Endothelial cell of umbilical vein (primary cell): ENCODE measurements around the gene GFOD1. TPM values are rescaled to one million over a fixed set of nuclear protein-coding genes. Genes with fewer than 3 reads are reported as not detected.

Source experiments
- BruUV-seq: library from RNA; stranded (reverse); fragments of 400-500 nt; replicated peaks from 2 replicates; lab custom pipeline; 2021; lab: Mats Ljungman, UMichigan
- CTCF ChIA-PET: fragments of 300-600, 350-600 bp; sonication (Branson Sonifier 250); formaldehyde crosslinking; loops from one replicate; lab custom pipeline; 2021; ENCODE audit warnings: antibody characterized with exemption, inconsistent platforms; lab: Charles Lee
- POLR2A ChIA-PET: fragments of 300-600, 350-600 bp; sonication (Branson Sonifier 250); formaldehyde crosslinking; loops from one replicate; lab custom pipeline; 2021; ENCODE audit warnings: antibody characterized with exemption, inconsistent platforms; lab: Charles Lee
- DNase-seq: peaks from one replicate; pipeline ENCODE4 v3.0.0-alpha.2; 2011; ENCODE audit warnings: low read depth, low spot score
- FAIRE-seq: peaks from 2 replicates; lab custom pipeline; 2011; peaks lifted over from hg19 to GRCh38; lab: Jason Lieb, UNC
- H2AFZ ChIP-seq: 2 replicates; pipeline ENCODE4 v1.6.0; 2012; ENCODE audit warnings: low read depth, low read length, control low read depth, inconsistent platforms
- H3K27ac ChIP-seq: 2 replicates; pipeline ENCODE4 v1.5.1; 2011; ENCODE audit warnings: low read depth, mild to moderate bottlenecking, control low read depth, low read length, moderate library complexity; ENCODE audit not compliant: insufficient read depth
- H3K27me3 ChIP-seq, 2 experiments: 2 replicates each; pipeline versions ENCODE4 v1.6.0 to v1.6.1; 2011; ENCODE audit warnings: low read length in 2 of 2, mixed read lengths in 1 of 2; ENCODE audit not compliant: control insufficient read depth in 2 of 2, insufficient read depth in 2 of 2
- H3K36me3 ChIP-seq, 2 experiments: 2 replicates in 1 of 2; 3 replicates in 1 of 2; pipeline ENCODE4 v1.5.1; 2011; ENCODE audit warnings: low read length in 2 of 2, mild to moderate bottlenecking in 1 of 2, moderate library complexity in 1 of 2; ENCODE audit not compliant: control insufficient read depth in 2 of 2, insufficient read depth in 2 of 2; ENCODE audit errors: extremely low read depth in 1 of 2
- H3K4me1 ChIP-seq: 3 replicates; pipeline ENCODE4 v1.5.1; 2011; ENCODE audit warnings: mild to moderate bottlenecking, low read length; ENCODE audit not compliant: control insufficient read depth, insufficient read depth; ENCODE audit errors: extremely low read depth
- H3K4me2 ChIP-seq: 2 replicates; pipeline ENCODE4 v1.6.1; 2011; ENCODE audit warnings: low read length, control low read depth, mixed read lengths; ENCODE audit not compliant: insufficient read depth
- H3K4me3 ChIP-seq, 3 experiments: fragments of 200-600 bp in 1 of 3; sonication (generic), shearing (Covaris generic) in 1 of 3; replicated peaks in 1 of 3; 2 replicates each; pipeline ENCODE4 v1.5.1; 2011 to 2016; ENCODE audit warnings: control low read depth in 3 of 3, low read length in 3 of 3, mild to moderate bottlenecking in 2 of 3, inconsistent platforms in 1 of 3, low read depth in 1 of 3, moderate library complexity in 1 of 3; ENCODE audit not compliant: insufficient read depth in 1 of 3
- H3K79me2 ChIP-seq: 2 replicates; pipeline ENCODE4 v1.6.0; 2012; ENCODE audit warnings: low read length, inconsistent platforms; ENCODE audit not compliant: control insufficient read depth, insufficient read depth
- H3K9ac ChIP-seq: replicated peaks from 2 replicates; pipeline ENCODE3; 2011; ENCODE audit warnings: low read length, control low read depth; ENCODE audit not compliant: insufficient read depth; ENCODE audit errors: extremely low read depth
- H3K9me1 ChIP-seq: replicated peaks from 3 replicates; pipeline ENCODE4 v1.6.0; 2011; ENCODE audit warnings: mild to moderate bottlenecking, low read length; ENCODE audit not compliant: control insufficient read depth, insufficient read depth; ENCODE audit errors: extremely low read depth
- H3K9me3 ChIP-seq: replicated peaks from 2 replicates; pipeline ENCODE4 v1.5.1; 2012; ENCODE audit warnings: low read length, inconsistent platforms; ENCODE audit not compliant: control insufficient read depth, insufficient read depth
- H4K20me1 ChIP-seq: replicated peaks from 2 replicates; pipeline ENCODE3; 2011; ENCODE audit warnings: mild to moderate bottlenecking, low read length; ENCODE audit not compliant: control insufficient read depth, insufficient read depth; ENCODE audit errors: extremely low read depth
- EZH2 ChIP-seq: IDR thresholded peaks from 2 replicates; pipeline ENCODE4 v1.6.1; 2012; ENCODE audit warnings: borderline replicate concordance, low read depth, mild to moderate bottlenecking, moderate library complexity, low read length, inconsistent platforms; ENCODE audit not compliant: severe bottlenecking
- FOS ChIP-seq: IDR thresholded peaks from 2 replicates; pipeline ENCODE4 v1.6.1; 2011; ENCODE audit warnings: mild to moderate bottlenecking, low read length, moderate library complexity, borderline replicate concordance; ENCODE audit not compliant: insufficient read depth
- GATA2 ChIP-seq: IDR thresholded peaks from 2 replicates; pipeline ENCODE4 v1.7.0; 2011; ENCODE audit warnings: low read depth, mild to moderate bottlenecking, moderate library complexity, mixed read lengths, low read length; ENCODE audit not compliant: insufficient read length, insufficient read depth
- JUN ChIP-seq: IDR thresholded peaks from 2 replicates; pipeline ENCODE4 v1.6.1; 2011; ENCODE audit warnings: borderline replicate concordance, low read depth; ENCODE audit not compliant: insufficient read length, insufficient read depth
- MYC ChIP-seq: IDR thresholded peaks from one replicate; pipeline ENCODE4 v1.6.1; 2011; ENCODE audit warnings: mild to moderate bottlenecking, low read depth, low read length
- POLR2A ChIP-seq: IDR thresholded peaks from 2 replicates; pipeline ENCODE4 v1.6.1; 2012; ENCODE audit warnings: low read depth, mild to moderate bottlenecking, control low read depth, low read length
- POLR2AphosphoS5 ChIP-seq: IDR thresholded peaks from 2 replicates; pipeline ENCODE4 v1.6.1; 2012; ENCODE audit warnings: low read depth, mild to moderate bottlenecking, control low read depth, low read length, moderate library complexity; ENCODE audit not compliant: insufficient read depth
- dilution Hi-C: fragments of 300-500 bp; cut with MboI; formaldehyde crosslinking; loops from one replicate; pipeline ENCODE4 v1.15.0; 2019; ENCODE audit warnings: low sequenced_read_pairs; ENCODE audit not compliant: extremely low pct_ligation_motif_present
- intact Hi-C: fragments of 100-400 bp; cut with micrococcal nuclease; formaldehyde crosslinking; loops from one replicate; pipeline ENCODE4 v1.10.0; 2022
- polyA plus RNA-seq, 4 experiments: library from polyadenylated mRNA; depleted of rRNA in 3 of 4; stranded (reverse) in 3 of 4; unstranded in 1 of 4; fragments of >200 nt; gene quantifications; 2 replicates each; pipeline versions ENCODE4 v1.2.1 to v1.2.3, GENCODE V29; 2011 to 2012; ENCODE audit warnings: missing spikeins in 1 of 4
- total RNA-seq: library from RNA; stranded (reverse); gene quantifications from 2 replicates; pipeline ENCODE4 v1.2.3, GENCODE V29; 2021
- TF ChIP-seq, protein P1 (sequence below): IDR thresholded peaks from 2 replicates; pipeline ENCODE4 v1.6.1; 2011; ENCODE audit not compliant: insufficient read depth, insufficient read length
- TF ChIP-seq, protein P2 (sequence below), 2 donors: IDR thresholded peaks; 1 replicate in 1 of 2; 2 replicates in 1 of 2; pipeline ENCODE4 v1.5.1; 2011; ENCODE audit warnings: low read length in 2 of 2, mild to moderate bottlenecking in 2 of 2, moderate library complexity in 2 of 2, control low read depth in 1 of 2, inconsistent platforms in 1 of 2, low read depth in 1 of 2; ENCODE audit not compliant: insufficient read depth in 1 of 2; ENCODE audit errors: extremely low read depth in 1 of 2

Gene GFOD1
- total and polyA plus RNA-seq, 2 donors (not counting 3 experiments of a cell fraction or from before 2014, with no cell fraction given): 12.1 to 24.1 TPM

DNA sequence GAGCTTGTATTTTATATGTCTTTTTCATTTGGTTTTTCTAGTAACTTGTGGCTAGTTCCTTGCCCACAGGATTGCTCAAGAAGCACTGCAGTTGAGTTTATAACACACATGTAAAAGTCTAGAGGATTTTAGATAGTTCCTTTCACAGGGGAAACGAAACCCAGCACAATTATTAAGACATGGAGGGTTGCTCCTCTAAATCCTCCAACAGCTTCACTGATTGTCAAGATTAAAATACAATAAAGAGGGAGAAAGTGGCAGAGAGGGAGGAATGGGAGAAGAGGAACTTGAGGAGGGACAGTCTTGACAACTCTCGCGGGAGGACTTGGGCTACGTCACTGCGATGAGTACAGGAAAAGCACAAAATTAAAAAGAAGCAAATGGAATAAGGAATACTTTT is 149.4 kb downstream of the GFOD1 start:
- CTCF ChIA-PET: interaction anchor here (0.9 to 3.4 kb wide), 11 partner anchors 10 to 237 kb away, joined by 3 to 30 read pairs (median 4); partner anchors contain the start of genes SIRT5 and TBC1D7
- no peak overlapping the region for H3K4me3 ChIP-seq
- H3K9me3 ChIP-seq: no peaks in the 10 kb centered on the region
- intact Hi-C loops (loop anchor here (5.0 kb wide), 1 partner anchor 729 kb away; no protein-coding TSS in a partner anchor), dilution Hi-C loops (loop anchor here (25.0 kb wide), 1 partner anchor 224 kb away; the partner anchor contains the start of gene SIRT5)
- no peak overlapping the region for H3K9ac ChIP-seq
- no peaks in the 10 kb centered on the region for H4K20me1 ChIP-seq
- H3K4me1 ChIP-seq: peaks cover 13% of the 10 kb centered on the region
- no TSS peak for BruUV-seq
- DNase-seq: no peak
- no peak overlapping the region for H3K4me2 ChIP-seq
- no peak overlapping the region for H2AFZ ChIP-seq
- H3K9me1 ChIP-seq: no peaks in the 10 kb centered on the region
- H3K79me2 ChIP-seq: no peaks in the 10 kb centered on the region
- no peak for FAIRE-seq
- H3K27me3 ChIP-seq: no peaks in the 10 kb centered on the region
- TF ChIP-seq EZH2 (no peak), GATA2 (no peak), MYC (no peak), POLR2A (no peak), FOS (no peak), POLR2AphosphoS5 (no peak), JUN (no peak)
- TF ChIP-seq, protein P1, sequence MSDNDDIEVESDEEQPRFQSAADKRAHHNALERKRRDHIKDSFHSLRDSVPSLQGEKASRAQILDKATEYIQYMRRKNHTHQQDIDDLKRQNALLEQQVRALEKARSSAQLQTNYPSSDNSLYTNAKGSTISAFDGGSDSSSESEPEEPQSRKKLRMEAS: no peak
- TF ChIP-seq, protein P2, sequence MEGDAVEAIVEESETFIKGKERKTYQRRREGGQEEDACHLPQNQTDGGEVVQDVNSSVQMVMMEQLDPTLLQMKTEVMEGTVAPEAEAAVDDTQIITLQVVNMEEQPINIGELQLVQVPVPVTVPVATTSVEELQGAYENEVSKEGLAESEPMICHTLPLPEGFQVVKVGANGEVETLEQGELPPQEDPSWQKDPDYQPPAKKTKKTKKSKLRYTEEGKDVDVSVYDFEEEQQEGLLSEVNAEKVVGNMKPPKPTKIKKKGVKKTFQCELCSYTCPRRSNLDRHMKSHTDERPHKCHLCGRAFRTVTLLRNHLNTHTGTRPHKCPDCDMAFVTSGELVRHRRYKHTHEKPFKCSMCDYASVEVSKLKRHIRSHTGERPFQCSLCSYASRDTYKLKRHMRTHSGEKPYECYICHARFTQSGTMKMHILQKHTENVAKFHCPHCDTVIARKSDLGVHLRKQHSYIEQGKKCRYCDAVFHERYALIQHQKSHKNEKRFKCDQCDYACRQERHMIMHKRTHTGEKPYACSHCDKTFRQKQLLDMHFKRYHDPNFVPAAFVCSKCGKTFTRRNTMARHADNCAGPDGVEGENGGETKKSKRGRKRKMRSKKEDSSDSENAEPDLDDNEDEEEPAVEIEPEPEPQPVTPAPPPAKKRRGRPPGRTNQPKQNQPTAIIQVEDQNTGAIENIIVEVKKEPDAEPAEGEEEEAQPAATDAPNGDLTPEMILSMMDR (IDR thresholded peaks at IDR 0.05; ENCODE audit: extremely low read depth in 1 of 2, insufficient read depth in 1 of 2, low read depth in 1 of 2, low read length in 2 of 2): no peak
- no peaks in the 10 kb centered on the region for H3K36me3 ChIP-seq
- no peak overlapping the region for H3K27ac ChIP-seq
- POLR2A ChIA-PET: interaction anchor here (0.6 kb wide), 1 partner anchor 79 kb away, joined by 7 read pairs; no protein-coding TSS in a partner anchor
